ENCODE results near the gene OR2H1. TPM values are rescaled to one million over a fixed set of nuclear protein-coding genes. Genes with fewer than 3 reads are reported as not detected.

Gene OR2H1
- total and polyA plus RNA-seq, 9 of the 15 experiments (the other 6 are each of a cell fraction or from before 2014, with no cell fraction given) = not detected

DNA sequence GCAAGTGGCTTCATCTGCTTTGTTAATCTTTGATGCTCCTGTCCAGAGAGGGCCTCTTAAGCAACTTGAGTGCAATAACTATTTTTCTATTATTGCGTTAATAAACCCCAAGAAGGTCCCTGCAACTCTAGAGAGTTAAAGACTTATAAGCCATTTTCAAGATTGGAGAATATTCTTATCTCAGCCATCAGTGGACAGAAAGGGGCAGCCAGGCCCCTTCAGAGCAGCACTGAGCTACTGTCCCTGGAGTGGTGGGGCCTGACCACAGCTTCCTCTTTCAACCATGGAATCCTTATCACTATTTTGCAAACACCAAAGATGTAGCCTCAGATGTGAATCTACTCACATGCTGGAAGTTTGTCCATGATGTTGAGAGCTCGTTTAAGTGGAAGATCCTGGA is 33.6 kb downstream of the OR2H1 start (continued):
- TF ChIP-seq, protein P1, sequence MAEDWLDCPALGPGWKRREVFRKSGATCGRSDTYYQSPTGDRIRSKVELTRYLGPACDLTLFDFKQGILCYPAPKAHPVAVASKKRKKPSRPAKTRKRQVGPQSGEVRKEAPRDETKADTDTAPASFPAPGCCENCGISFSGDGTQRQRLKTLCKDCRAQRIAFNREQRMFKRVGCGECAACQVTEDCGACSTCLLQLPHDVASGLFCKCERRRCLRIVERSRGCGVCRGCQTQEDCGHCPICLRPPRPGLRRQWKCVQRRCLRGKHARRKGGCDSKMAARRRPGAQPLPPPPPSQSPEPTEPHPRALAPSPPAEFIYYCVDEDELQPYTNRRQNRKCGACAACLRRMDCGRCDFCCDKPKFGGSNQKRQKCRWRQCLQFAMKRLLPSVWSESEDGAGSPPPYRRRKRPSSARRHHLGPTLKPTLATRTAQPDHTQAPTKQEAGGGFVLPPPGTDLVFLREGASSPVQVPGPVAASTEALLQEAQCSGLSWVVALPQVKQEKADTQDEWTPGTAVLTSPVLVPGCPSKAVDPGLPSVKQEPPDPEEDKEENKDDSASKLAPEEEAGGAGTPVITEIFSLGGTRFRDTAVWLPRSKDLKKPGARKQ (CRISPR knock-in tag; IDR thresholded peaks at IDR 0.05) = no peak
- no peak; the same call in 1 of the 2 replicates for TF ChIP-seq CXXC5 (CRISPR knock-in tag; IDR thresholded peaks at IDR 0.05)
- no peak for TF ChIP-seq TOE1 (IDR thresholded peaks at IDR 0.05; ENCODE audit: borderline replicate concordance)
- TF ChIP-seq TOE1 (CRISPR knock-in tag; IDR thresholded peaks at IDR 0.05; ENCODE audit: borderline replicate concordance, low read depth) = no peak
- no peak for TF ChIP-seq ZNF24 (IDR thresholded peaks at IDR 0.05)
- TF ChIP-seq ZZZ3 (IDR thresholded peaks at IDR 0.05) = no peak
- no peak for TF ChIP-seq HSF4 (CRISPR knock-in tag; IDR thresholded peaks at IDR 0.05; ENCODE audit: borderline replicate concordance)
- no peak for TF ChIP-seq ZNF583 (CRISPR knock-in tag; IDR thresholded peaks at IDR 0.05)
- TF ChIP-seq, protein P2, sequence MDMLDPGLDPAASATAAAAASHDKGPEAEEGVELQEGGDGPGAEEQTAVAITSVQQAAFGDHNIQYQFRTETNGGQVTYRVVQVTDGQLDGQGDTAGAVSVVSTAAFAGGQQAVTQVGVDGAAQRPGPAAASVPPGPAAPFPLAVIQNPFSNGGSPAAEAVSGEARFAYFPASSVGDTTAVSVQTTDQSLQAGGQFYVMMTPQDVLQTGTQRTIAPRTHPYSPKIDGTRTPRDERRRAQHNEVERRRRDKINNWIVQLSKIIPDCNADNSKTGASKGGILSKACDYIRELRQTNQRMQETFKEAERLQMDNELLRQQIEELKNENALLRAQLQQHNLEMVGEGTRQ (CRISPR knock-in tag; IDR thresholded peaks at IDR 0.05) = no peak
- no peak for TF ChIP-seq SREBF2 (CRISPR knock-in tag; IDR thresholded peaks at IDR 0.05)
- no peak for TF ChIP-seq MAFG (tag; conservative IDR thresholded peaks at IDR 0.05)
- peak; percentile 91; the same call in 1 of the 2 replicates for TF ChIP-seq RNF2 (IDR thresholded peaks at IDR 0.05)
- peak; percentile 37 for TF ChIP-seq HMGN3 (IDR thresholded peaks at IDR 0.05; ENCODE audit: borderline replicate concordance, extremely low read depth, insufficient read length, low read depth, low read length)
- no peak for TF ChIP-seq HDAC2 (IDR thresholded peaks at IDR 0.05)
- no peak for TF ChIP-seq MXI1 (IDR thresholded peaks at IDR 0.05; ENCODE audit: low read depth, low read length)
- TF ChIP-seq FIP1L1 (IDR thresholded peaks at IDR 0.05; ENCODE audit: low read depth, low read length, poor library complexity, severe bottlenecking) = no peak
- no peak for TF ChIP-seq NFXL1 (CRISPR knock-in tag; IDR thresholded peaks at IDR 0.05)
- TF ChIP-seq, protein P3, sequence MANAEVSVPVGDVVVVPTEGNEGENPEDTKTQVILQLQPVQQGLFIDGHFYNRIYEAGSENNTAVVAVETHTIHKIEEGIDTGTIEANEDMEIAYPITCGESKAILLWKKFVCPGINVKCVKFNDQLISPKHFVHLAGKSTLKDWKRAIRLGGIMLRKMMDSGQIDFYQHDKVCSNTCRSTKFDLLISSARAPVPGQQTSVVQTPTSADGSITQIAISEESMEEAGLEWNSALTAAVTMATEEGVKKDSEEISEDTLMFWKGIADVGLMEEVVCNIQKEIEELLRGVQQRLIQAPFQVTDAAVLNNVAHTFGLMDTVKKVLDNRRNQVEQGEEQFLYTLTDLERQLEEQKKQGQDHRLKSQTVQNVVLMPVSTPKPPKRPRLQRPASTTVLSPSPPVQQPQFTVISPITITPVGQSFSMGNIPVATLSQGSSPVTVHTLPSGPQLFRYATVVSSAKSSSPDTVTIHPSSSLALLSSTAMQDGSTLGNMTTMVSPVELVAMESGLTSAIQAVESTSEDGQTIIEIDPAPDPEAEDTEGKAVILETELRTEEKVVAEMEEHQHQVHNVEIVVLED (CRISPR knock-in tag; IDR thresholded peaks at IDR 0.05) = no peak
- TF ChIP-seq, protein P4, sequence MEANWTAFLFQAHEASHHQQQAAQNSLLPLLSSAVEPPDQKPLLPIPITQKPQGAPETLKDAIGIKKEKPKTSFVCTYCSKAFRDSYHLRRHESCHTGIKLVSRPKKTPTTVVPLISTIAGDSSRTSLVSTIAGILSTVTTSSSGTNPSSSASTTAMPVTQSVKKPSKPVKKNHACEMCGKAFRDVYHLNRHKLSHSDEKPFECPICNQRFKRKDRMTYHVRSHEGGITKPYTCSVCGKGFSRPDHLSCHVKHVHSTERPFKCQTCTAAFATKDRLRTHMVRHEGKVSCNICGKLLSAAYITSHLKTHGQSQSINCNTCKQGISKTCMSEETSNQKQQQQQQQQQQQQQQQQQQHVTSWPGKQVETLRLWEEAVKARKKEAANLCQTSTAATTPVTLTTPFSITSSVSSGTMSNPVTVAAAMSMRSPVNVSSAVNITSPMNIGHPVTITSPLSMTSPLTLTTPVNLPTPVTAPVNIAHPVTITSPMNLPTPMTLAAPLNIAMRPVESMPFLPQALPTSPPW (CRISPR knock-in tag; IDR thresholded peaks at IDR 0.05) = peak; percentile 77
- TF ChIP-seq POLR2AphosphoS5 (IDR thresholded peaks at IDR 0.05; ENCODE audit: control insufficient read depth, insufficient read depth, low read depth, low read length) = no peak
- TF ChIP-seq, protein P5, sequence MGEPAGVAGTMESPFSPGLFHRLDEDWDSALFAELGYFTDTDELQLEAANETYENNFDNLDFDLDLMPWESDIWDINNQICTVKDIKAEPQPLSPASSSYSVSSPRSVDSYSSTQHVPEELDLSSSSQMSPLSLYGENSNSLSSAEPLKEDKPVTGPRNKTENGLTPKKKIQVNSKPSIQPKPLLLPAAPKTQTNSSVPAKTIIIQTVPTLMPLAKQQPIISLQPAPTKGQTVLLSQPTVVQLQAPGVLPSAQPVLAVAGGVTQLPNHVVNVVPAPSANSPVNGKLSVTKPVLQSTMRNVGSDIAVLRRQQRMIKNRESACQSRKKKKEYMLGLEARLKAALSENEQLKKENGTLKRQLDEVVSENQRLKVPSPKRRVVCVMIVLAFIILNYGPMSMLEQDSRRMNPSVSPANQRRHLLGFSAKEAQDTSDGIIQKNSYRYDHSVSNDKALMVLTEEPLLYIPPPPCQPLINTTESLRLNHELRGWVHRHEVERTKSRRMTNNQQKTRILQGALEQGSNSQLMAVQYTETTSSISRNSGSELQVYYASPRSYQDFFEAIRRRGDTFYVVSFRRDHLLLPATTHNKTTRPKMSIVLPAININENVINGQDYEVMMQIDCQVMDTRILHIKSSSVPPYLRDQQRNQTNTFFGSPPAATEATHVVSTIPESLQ (CRISPR knock-in tag; IDR thresholded peaks at IDR 0.05) = no peak
- TF ChIP-seq LARP7 (IDR thresholded peaks at IDR 0.05) = no peak
- no peak for TF ChIP-seq NRF1 (conservative IDR thresholded peaks at IDR 0.05 in 1 of 2, IDR thresholded peaks at IDR 0.05 in 1 of 2)
- TF ChIP-seq BCL6 (CRISPR knock-in tag; IDR thresholded peaks at IDR 0.05) = no peak
